SK-N-SH (cell line): ENCODE measurements around the gene FAM117B.

Source experiments
- ELF1 ChIP-seq: IDR thresholded peaks from 2 replicates; pipeline ENCODE4 v1.4.0; 2012
- FOXM1 ChIP-seq: IDR thresholded peaks from 2 replicates; pipeline ENCODE4 v1.4.0; 2012; ENCODE audit warnings: low read depth, mild to moderate bottlenecking
- GABPA ChIP-seq: IDR thresholded peaks from 2 replicates; pipeline ENCODE4 v1.4.0; 2012; ENCODE audit warnings: low read depth, mild to moderate bottlenecking
- MAX ChIP-seq: IDR thresholded peaks from 2 replicates; pipeline ENCODE4 v1.4.0; 2012; ENCODE audit warnings: low read depth
- NRF1 ChIP-seq: IDR thresholded peaks from 2 replicates; pipeline ENCODE4 v1.6.1; 2012; ENCODE audit warnings: low read depth, mild to moderate bottlenecking, low read length
- PBX3 ChIP-seq: IDR thresholded peaks from 2 replicates; pipeline ENCODE4; 2012
- POLR2AphosphoS5 ChIP-seq: IDR thresholded peaks from 2 replicates; pipeline ENCODE4 v1.6.1; 2012; ENCODE audit warnings: low read depth, low read length
- RFX5 ChIP-seq: IDR thresholded peaks from 2 replicates; pipeline ENCODE4 v1.6.1; 2012; ENCODE audit warnings: mild to moderate bottlenecking, improper control_type of control experiment, low read length
- SMC3 ChIP-seq: IDR thresholded peaks from 2 replicates; pipeline ENCODE4 v1.6.1; 2012; ENCODE audit warnings: low read depth, low read length, improper control_type of control experiment
- TAF1 ChIP-seq: IDR thresholded peaks from 2 replicates; pipeline ENCODE4 v1.6.1; 2012; ENCODE audit warnings: low read depth, mild to moderate bottlenecking, low read length, moderate library complexity, borderline replicate concordance
- YY1 ChIP-seq: IDR thresholded peaks from 2 replicates; pipeline ENCODE4 v1.4.0; 2012; ENCODE audit warnings: low read depth, mild to moderate bottlenecking
- TF ChIP-seq, protein P1 (sequence below): fragments of 200-600 bp; sonication (generic); IDR thresholded peaks from 2 replicates; pipeline ENCODE4 v1.6.1; 2017; ENCODE audit warnings: antibody characterized with exemption, mild to moderate bottlenecking, moderate library complexity

DNA sequence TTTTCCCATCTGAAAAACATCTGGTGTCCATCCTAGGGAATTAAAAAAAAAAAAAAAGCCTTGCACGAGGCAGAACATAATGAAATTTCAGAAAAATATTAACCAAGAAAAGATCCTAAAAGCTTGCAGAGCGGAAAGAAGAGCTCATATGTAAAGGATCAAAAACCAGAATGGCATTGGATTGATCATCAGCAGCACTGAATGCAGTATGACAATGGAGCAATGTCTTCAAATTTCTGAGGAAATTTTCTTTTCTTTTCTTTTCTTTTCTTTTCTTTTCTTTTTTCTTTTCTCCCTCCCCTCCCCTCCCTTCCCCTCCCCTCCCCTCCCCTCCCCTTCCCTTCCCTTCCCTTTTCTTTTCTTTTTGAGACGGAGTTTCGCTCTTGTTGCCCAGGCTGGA is 21.3 kb upstream of the FAM117B start:
- TF ChIP-seq, protein P1, sequence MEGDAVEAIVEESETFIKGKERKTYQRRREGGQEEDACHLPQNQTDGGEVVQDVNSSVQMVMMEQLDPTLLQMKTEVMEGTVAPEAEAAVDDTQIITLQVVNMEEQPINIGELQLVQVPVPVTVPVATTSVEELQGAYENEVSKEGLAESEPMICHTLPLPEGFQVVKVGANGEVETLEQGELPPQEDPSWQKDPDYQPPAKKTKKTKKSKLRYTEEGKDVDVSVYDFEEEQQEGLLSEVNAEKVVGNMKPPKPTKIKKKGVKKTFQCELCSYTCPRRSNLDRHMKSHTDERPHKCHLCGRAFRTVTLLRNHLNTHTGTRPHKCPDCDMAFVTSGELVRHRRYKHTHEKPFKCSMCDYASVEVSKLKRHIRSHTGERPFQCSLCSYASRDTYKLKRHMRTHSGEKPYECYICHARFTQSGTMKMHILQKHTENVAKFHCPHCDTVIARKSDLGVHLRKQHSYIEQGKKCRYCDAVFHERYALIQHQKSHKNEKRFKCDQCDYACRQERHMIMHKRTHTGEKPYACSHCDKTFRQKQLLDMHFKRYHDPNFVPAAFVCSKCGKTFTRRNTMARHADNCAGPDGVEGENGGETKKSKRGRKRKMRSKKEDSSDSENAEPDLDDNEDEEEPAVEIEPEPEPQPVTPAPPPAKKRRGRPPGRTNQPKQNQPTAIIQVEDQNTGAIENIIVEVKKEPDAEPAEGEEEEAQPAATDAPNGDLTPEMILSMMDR: no peak
- TF ChIP-seq FOXM1 (no peak), RFX5 (no peak), POLR2AphosphoS5 (no peak), NRF1 (no peak), GABPA (no peak), ELF1 (no peak), PBX3 (no peak), YY1 (no peak), TAF1 (no peak), MAX (no peak), SMC3 (no peak)
